OCI-LY7 (cell line): ENCODE measurements around the gene TTC28.

ENCODE experiments used
- CTCF ChIP-seq: fragments of 200-600 bp; sonication (generic); conservative IDR thresholded peaks from 2 replicates; pipeline ENCODE4 v1.5.1; 2014; ENCODE audit warnings: mild to moderate bottlenecking, antibody characterized with exemption, low read length, moderate library complexity, mixed read lengths
- EZH2phosphoT487 ChIP-seq: fragments of 200-600 bp; sonication (generic); IDR thresholded peaks from 2 replicates; pipeline ENCODE4 v1.6.1; 2018; ENCODE audit warnings: low read depth, borderline replicate concordance, mild to moderate bottlenecking, mixed run types, antibody characterized with exemption, low read length, moderate library complexity, mixed read lengths

- TF ChIP-seq CTCF (no peak), EZH2phosphoT487 (no peak)
These were observed 49.1 kb upstream of the TTC28 start for GRCh38 chr22:28728621-28729313.
